PC-9 (cell line): ENCODE data around the gene MAN1B1.

Experiments used
- EZH2 ChIP-seq: fragments of 200-600 bp; sonication (generic); IDR thresholded peaks from 2 replicates; pipeline ENCODE4 v1.8.0; 2017; ENCODE audit warnings: antibody characterized with exemption, low read depth
- TF ChIP-seq, protein P1 (sequence below): fragments of 200-600 bp; sonication (generic); conservative IDR thresholded peaks from 2 replicates; pipeline ENCODE4 v1.6.1; 2017; ENCODE audit warnings: mixed run types, antibody characterized with exemption, mild to moderate bottlenecking, moderate library complexity

- TF ChIP-seq, protein P1, sequence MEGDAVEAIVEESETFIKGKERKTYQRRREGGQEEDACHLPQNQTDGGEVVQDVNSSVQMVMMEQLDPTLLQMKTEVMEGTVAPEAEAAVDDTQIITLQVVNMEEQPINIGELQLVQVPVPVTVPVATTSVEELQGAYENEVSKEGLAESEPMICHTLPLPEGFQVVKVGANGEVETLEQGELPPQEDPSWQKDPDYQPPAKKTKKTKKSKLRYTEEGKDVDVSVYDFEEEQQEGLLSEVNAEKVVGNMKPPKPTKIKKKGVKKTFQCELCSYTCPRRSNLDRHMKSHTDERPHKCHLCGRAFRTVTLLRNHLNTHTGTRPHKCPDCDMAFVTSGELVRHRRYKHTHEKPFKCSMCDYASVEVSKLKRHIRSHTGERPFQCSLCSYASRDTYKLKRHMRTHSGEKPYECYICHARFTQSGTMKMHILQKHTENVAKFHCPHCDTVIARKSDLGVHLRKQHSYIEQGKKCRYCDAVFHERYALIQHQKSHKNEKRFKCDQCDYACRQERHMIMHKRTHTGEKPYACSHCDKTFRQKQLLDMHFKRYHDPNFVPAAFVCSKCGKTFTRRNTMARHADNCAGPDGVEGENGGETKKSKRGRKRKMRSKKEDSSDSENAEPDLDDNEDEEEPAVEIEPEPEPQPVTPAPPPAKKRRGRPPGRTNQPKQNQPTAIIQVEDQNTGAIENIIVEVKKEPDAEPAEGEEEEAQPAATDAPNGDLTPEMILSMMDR = no peak
- no peak for TF ChIP-seq EZH2
Observed at GRCh38 chr9:137077010-137077747, 9.6 kb upstream of the MAN1B1 start, which contains the start of gene UAP1L1.
